Measurements from ENCODE around the gene SMIM45.

Gene SMIM45

GRCh38 chr22:41917375-41917902 lies 34.5 kb upstream of the SMIM45 start:
- peaks cover 32% of the 10 kb centered on the region for H3K4me1 ChIP-seq (ENCODE audit: control insufficient read depth, insufficient read depth, low read length)
- H3K27me3 ChIP-seq (ENCODE audit: control insufficient read depth, insufficient read depth, low read length), result peaks cover 83% of the 10 kb centered on the region
- no peaks in the 10 kb centered on the region for H3K36me3 ChIP-seq (ENCODE audit: control insufficient read depth, insufficient read depth, low read length)
- H3K4me3 ChIP-seq (ENCODE audit: low read depth, low read length), result no peak overlapping the region
- no peak overlapping the region for H3K27ac ChIP-seq (ENCODE audit: low read depth, low read length)
- H3K9me3 ChIP-seq (ENCODE audit: control insufficient read depth, insufficient read depth, low read depth, low read length), result no peaks in the 10 kb centered on the region
- no peak overlapping the region for H3K9ac ChIP-seq (ENCODE audit: low read length)

- Histone ChIP-seq H3K4me1 (ENCODE audit: control insufficient read depth, insufficient read depth, low read length) (peaks cover 32% of the 10 kb centered on the region), H3K27ac (ENCODE audit: low read depth, low read length) (no peak overlapping the region), H3K9me3 (ENCODE audit: control insufficient read depth, insufficient read depth, low read depth, low read length) (no peaks in the 10 kb centered on the region), H3K4me3 (ENCODE audit: low read depth, low read length) (no peak overlapping the region), H3K36me3 (ENCODE audit: control insufficient read depth, insufficient read depth, low read length) (no peaks in the 10 kb centered on the region), H3K9ac (ENCODE audit: low read length) (no peak overlapping the region), H3K27me3 (ENCODE audit: control insufficient read depth, insufficient read depth, low read length) (peaks cover 81% of the 10 kb centered on the region)
Measured at GRCh38 chr22:41917903-41918791, 33.8 kb upstream of the SMIM45 start.

- H3K27ac ChIP-seq (ENCODE audit: low read depth, low read length), result no peak overlapping the region
- peaks cover 28% of the 10 kb centered on the region for H3K4me1 ChIP-seq (ENCODE audit: control insufficient read depth, insufficient read depth, low read length)
- H3K4me3 ChIP-seq (ENCODE audit: low read depth, low read length), result peak overlapping the region; percentile 69
- H3K36me3 ChIP-seq (ENCODE audit: control insufficient read depth, insufficient read depth, low read length), result no peaks in the 10 kb centered on the region
- peak overlapping the region; percentile 65 for H3K9ac ChIP-seq (ENCODE audit: low read length)
- no peaks in the 10 kb centered on the region for H3K9me3 ChIP-seq (ENCODE audit: control insufficient read depth, insufficient read depth, low read depth, low read length)
- H3K27me3 ChIP-seq (ENCODE audit: control insufficient read depth, insufficient read depth, low read length), result peaks cover 78% of the 10 kb centered on the region
Measured at GRCh38 chr22:41919357-41920224, 32.4 kb upstream of the SMIM45 start.

- no peaks in the 10 kb centered on the region for H3K9me3 ChIP-seq (ENCODE audit: control insufficient read depth, insufficient read depth, low read depth, low read length)
- H3K4me1 ChIP-seq (ENCODE audit: control insufficient read depth, insufficient read depth, low read length), result peaks cover 34% of the 10 kb centered on the region
- no peak overlapping the region for H3K27ac ChIP-seq (ENCODE audit: low read depth, low read length)
- H3K36me3 ChIP-seq (ENCODE audit: control insufficient read depth, insufficient read depth, low read length), result no peaks in the 10 kb centered on the region
- peak overlapping the region; percentile 69 for H3K4me3 ChIP-seq (ENCODE audit: low read depth, low read length)
- H3K9ac ChIP-seq (ENCODE audit: low read length), result no peak overlapping the region
- peaks cover 78% of the 10 kb centered on the region for H3K27me3 ChIP-seq (ENCODE audit: control insufficient read depth, insufficient read depth, low read length)
Measured at GRCh38 chr22:41920271-41920976, 31.5 kb upstream of the SMIM45 start.

- H3K4me1 ChIP-seq (ENCODE audit: control insufficient read depth, insufficient read depth, low read length), result peaks cover 25% of the 10 kb centered on the region
- H3K36me3 ChIP-seq (ENCODE audit: control insufficient read depth, insufficient read depth, low read length), result no peaks in the 10 kb centered on the region
- peaks cover 76% of the 10 kb centered on the region for H3K27me3 ChIP-seq (ENCODE audit: control insufficient read depth, insufficient read depth, low read length)
- H3K9ac ChIP-seq (ENCODE audit: low read length), result no peak overlapping the region
- H3K27ac ChIP-seq (ENCODE audit: low read depth, low read length), result no peak overlapping the region
- H3K9me3 ChIP-seq (ENCODE audit: control insufficient read depth, insufficient read depth, low read depth, low read length), result no peaks in the 10 kb centered on the region
- H3K4me3 ChIP-seq (ENCODE audit: low read depth, low read length), result no peak overlapping the region
Measured at GRCh38 chr22:41922328-41922727, 29.6 kb upstream of the SMIM45 start.

GRCh38 chr22:41922940-41923594 lies 28.9 kb upstream of the SMIM45 start:
- Histone ChIP-seq H3K4me1 (ENCODE audit: control insufficient read depth, insufficient read depth, low read length) (peaks cover 26% of the 10 kb centered on the region), H3K27me3 (ENCODE audit: control insufficient read depth, insufficient read depth, low read length) (peaks cover 74% of the 10 kb centered on the region), H3K27ac (ENCODE audit: low read depth, low read length) (no peak overlapping the region), H3K9me3 (ENCODE audit: control insufficient read depth, insufficient read depth, low read depth, low read length) (no peaks in the 10 kb centered on the region), H3K9ac (ENCODE audit: low read length) (no peak overlapping the region), H3K4me3 (ENCODE audit: low read depth, low read length) (no peak overlapping the region), H3K36me3 (ENCODE audit: control insufficient read depth, insufficient read depth, low read length) (no peaks in the 10 kb centered on the region)

- Histone ChIP-seq H3K9ac (ENCODE audit: low read length) (no peak overlapping the region), H3K9me3 (ENCODE audit: control insufficient read depth, insufficient read depth, low read depth, low read length) (no peaks in the 10 kb centered on the region), H3K27me3 (ENCODE audit: control insufficient read depth, insufficient read depth, low read length) (peaks cover 68% of the 10 kb centered on the region), H3K27ac (ENCODE audit: low read depth, low read length) (no peak overlapping the region), H3K36me3 (ENCODE audit: control insufficient read depth, insufficient read depth, low read length) (no peaks in the 10 kb centered on the region), H3K4me1 (ENCODE audit: control insufficient read depth, insufficient read depth, low read length) (peaks cover 30% of the 10 kb centered on the region), H3K4me3 (ENCODE audit: low read depth, low read length) (no peak overlapping the region)
Measured at GRCh38 chr22:41923595-41924276, 28.2 kb upstream of the SMIM45 start.

- H3K27me3 ChIP-seq (ENCODE audit: control insufficient read depth, insufficient read depth, low read length), result peaks cover 50% of the 10 kb centered on the region
- H3K4me1 ChIP-seq (ENCODE audit: control insufficient read depth, insufficient read depth, low read length), result peaks cover 19% of the 10 kb centered on the region
- H3K4me3 ChIP-seq (ENCODE audit: low read depth, low read length), result peak overlapping the region; percentile 60
- no peak overlapping the region for H3K27ac ChIP-seq (ENCODE audit: low read depth, low read length)
- H3K36me3 ChIP-seq (ENCODE audit: control insufficient read depth, insufficient read depth, low read length), result no peaks in the 10 kb centered on the region
- H3K9me3 ChIP-seq (ENCODE audit: control insufficient read depth, insufficient read depth, low read depth, low read length), result no peaks in the 10 kb centered on the region
- peak overlapping the region; percentile 66 for H3K9ac ChIP-seq (ENCODE audit: low read length)
Measured at GRCh38 chr22:41925783-41926460, 26.0 kb upstream of the SMIM45 start.

- no peaks in the 10 kb centered on the region for H3K36me3 ChIP-seq (ENCODE audit: control insufficient read depth, insufficient read depth, low read length)
- no peak overlapping the region for H3K27ac ChIP-seq (ENCODE audit: low read depth, low read length)
- no peak overlapping the region for H3K4me3 ChIP-seq (ENCODE audit: low read depth, low read length)
- no peak overlapping the region for H3K9ac ChIP-seq (ENCODE audit: low read length)
- no peaks in the 10 kb centered on the region for H3K9me3 ChIP-seq (ENCODE audit: control insufficient read depth, insufficient read depth, low read depth, low read length)
- peaks cover 19% of the 10 kb centered on the region for H3K4me1 ChIP-seq (ENCODE audit: control insufficient read depth, insufficient read depth, low read length)
- peaks cover 46% of the 10 kb centered on the region for H3K27me3 ChIP-seq (ENCODE audit: control insufficient read depth, insufficient read depth, low read length)
Measured at GRCh38 chr22:41927813-41928212, 24.1 kb upstream of the SMIM45 start.
